ENCODE measurements around the gene ADGRG3. TPM values are rescaled to one million over a fixed set of nuclear protein-coding genes. Genes with fewer than 3 reads are reported as not detected.

Gene ADGRG3, protein sequence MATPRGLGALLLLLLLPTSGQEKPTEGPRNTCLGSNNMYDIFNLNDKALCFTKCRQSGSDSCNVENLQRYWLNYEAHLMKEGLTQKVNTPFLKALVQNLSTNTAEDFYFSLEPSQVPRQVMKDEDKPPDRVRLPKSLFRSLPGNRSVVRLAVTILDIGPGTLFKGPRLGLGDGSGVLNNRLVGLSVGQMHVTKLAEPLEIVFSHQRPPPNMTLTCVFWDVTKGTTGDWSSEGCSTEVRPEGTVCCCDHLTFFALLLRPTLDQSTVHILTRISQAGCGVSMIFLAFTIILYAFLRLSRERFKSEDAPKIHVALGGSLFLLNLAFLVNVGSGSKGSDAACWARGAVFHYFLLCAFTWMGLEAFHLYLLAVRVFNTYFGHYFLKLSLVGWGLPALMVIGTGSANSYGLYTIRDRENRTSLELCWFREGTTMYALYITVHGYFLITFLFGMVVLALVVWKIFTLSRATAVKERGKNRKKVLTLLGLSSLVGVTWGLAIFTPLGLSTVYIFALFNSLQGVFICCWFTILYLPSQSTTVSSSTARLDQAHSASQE
- under 1 TPM in 1 of 2 experiments, not detected in 1; 0.13 TPM for total RNA-seq

DNA sequence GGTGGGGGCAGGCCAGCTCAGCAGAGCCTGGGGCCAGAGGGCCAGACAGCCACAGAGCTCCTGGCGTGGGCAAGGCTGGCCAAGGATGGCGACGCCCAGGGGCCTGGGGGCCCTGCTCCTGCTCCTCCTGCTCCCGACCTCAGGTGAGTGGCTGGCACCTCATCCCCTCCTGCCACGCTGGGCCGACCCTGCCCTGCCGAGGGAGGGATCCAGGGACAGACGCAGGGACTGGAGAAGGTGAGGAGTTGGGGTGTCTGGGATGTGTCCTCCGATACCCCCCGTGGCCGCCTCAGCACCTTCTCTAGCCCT lies at the start of gene ADGRG3:
TSS of gene ADGRG3 (plus strand) at position 44 of the 309 bp plus-strand sequence. CDS start at position 86, 42 bp downstream.
- H3K36me3 Mint-ChIP-seq (ENCODE audit: low read depth): no peaks in the 10 kb centered on the region
- CTCF ChIA-PET: interaction anchor here (1.2 to 1.6 kb wide), 2 partner anchors 19 to 92 kb away, joined by 4 read pairs; no protein-coding TSS in a partner anchor
- POLR2A ChIA-PET: no interaction called here
- peaks cover 14% of the 10 kb centered on the region for H3K4me1 Mint-ChIP-seq (ENCODE audit: low read depth)
- peaks cover 11% of the 10 kb centered on the region for H3K27me3 Mint-ChIP-seq (ENCODE audit: low read depth)
- H3K27ac Mint-ChIP-seq: peak within 1 kb of the TSS; percentile 64
- ATAC-seq (no peak), DNase-seq (no peak)
- no peak within 1 kb of the TSS for H3K4me3 Mint-ChIP-seq
- no peaks in the 10 kb centered on the region for H3K9me3 Mint-ChIP-seq (ENCODE audit: insufficient read depth)

GRCh38 chr16:57619133-57619605 lies 48.9 kb upstream of the ADGRG3 start:
- Mint-ChIP-seq H3K4me1 (ENCODE audit: low read depth) (peaks cover 28% of the 10 kb centered on the region), H3K27ac (peak overlapping the region; percentile 60), H3K27me3 (ENCODE audit: low read depth) (no peaks in the 10 kb centered on the region), H3K4me3 (no peak overlapping the region), H3K36me3 (ENCODE audit: low read depth) (no peaks in the 10 kb centered on the region), H3K9me3 (ENCODE audit: insufficient read depth) (no peaks in the 10 kb centered on the region)
- ChIA-PET CTCF (interaction anchor here (1.5 kb wide), 1 partner anchor 9 kb away, joined by 3 read pairs; no protein-coding TSS in a partner anchor), POLR2A (no interaction called here)
- DNase-seq (no peak), ATAC-seq (no peak)

GRCh38 chr16:57619606-57620334 lies 48.3 kb upstream of the ADGRG3 start:
- ChIA-PET CTCF (interaction anchor here (1.5 kb wide), 1 partner anchor 10 kb away, joined by 3 read pairs; no protein-coding TSS in a partner anchor), POLR2A (interaction anchor here (0.6 kb wide), 1 partner anchor 709 kb away, joined by 3 read pairs; no protein-coding TSS in a partner anchor)
- Mint-ChIP-seq H3K36me3 (ENCODE audit: low read depth) (no peaks in the 10 kb centered on the region), H3K9me3 (ENCODE audit: insufficient read depth) (no peaks in the 10 kb centered on the region), H3K4me3 (no peak overlapping the region), H3K27ac (peak overlapping the region; percentile 30), H3K4me1 (ENCODE audit: low read depth) (peaks cover 22% of the 10 kb centered on the region), H3K27me3 (ENCODE audit: low read depth) (no peaks in the 10 kb centered on the region)
- ATAC-seq (no peak), DNase-seq (no peak)

- ChIA-PET CTCF (no interaction called here), POLR2A (interaction anchor here (0.6 kb wide), 2 partner anchors 710 to 995 kb away, joined by 3 to 4 read pairs; partner anchors contain the start of gene MT1E)
- H3K27ac Mint-ChIP-seq: no peak overlapping the region
- no peak overlapping the region for H3K4me3 Mint-ChIP-seq
- H3K4me1 Mint-ChIP-seq (ENCODE audit: low read depth): peaks cover 23% of the 10 kb centered on the region
- no peaks in the 10 kb centered on the region for H3K36me3 Mint-ChIP-seq (ENCODE audit: low read depth)
- DNase-seq (no peak), ATAC-seq (no peak)
- no peaks in the 10 kb centered on the region for H3K9me3 Mint-ChIP-seq (ENCODE audit: insufficient read depth)
- H3K27me3 Mint-ChIP-seq (ENCODE audit: low read depth): peaks cover 2% of the 10 kb centered on the region
These were observed 47.5 kb upstream of the ADGRG3 start for GRCh38 chr16:57620335-57621231.

GRCh38 chr16:57621521-57622271 lies 46.4 kb upstream of the ADGRG3 start:
- DNase-seq (no peak), ATAC-seq (no peak)
- ChIA-PET POLR2A (no interaction called here), CTCF (interaction anchor here (1.0 to 3.7 kb wide), 2 partner anchors 26 to 31 kb away, joined by 3 to 14 read pairs; no protein-coding TSS in a partner anchor)
- H3K9me3 Mint-ChIP-seq (ENCODE audit: insufficient read depth): no peaks in the 10 kb centered on the region
- H3K27ac Mint-ChIP-seq: peak overlapping the region; percentile 34
- no peaks in the 10 kb centered on the region for H3K36me3 Mint-ChIP-seq (ENCODE audit: low read depth)
- H3K4me3 Mint-ChIP-seq: no peak overlapping the region
- peaks cover 4% of the 10 kb centered on the region for H3K27me3 Mint-ChIP-seq (ENCODE audit: low read depth)
- H3K4me1 Mint-ChIP-seq (ENCODE audit: low read depth): peaks cover 24% of the 10 kb centered on the region

DNA sequence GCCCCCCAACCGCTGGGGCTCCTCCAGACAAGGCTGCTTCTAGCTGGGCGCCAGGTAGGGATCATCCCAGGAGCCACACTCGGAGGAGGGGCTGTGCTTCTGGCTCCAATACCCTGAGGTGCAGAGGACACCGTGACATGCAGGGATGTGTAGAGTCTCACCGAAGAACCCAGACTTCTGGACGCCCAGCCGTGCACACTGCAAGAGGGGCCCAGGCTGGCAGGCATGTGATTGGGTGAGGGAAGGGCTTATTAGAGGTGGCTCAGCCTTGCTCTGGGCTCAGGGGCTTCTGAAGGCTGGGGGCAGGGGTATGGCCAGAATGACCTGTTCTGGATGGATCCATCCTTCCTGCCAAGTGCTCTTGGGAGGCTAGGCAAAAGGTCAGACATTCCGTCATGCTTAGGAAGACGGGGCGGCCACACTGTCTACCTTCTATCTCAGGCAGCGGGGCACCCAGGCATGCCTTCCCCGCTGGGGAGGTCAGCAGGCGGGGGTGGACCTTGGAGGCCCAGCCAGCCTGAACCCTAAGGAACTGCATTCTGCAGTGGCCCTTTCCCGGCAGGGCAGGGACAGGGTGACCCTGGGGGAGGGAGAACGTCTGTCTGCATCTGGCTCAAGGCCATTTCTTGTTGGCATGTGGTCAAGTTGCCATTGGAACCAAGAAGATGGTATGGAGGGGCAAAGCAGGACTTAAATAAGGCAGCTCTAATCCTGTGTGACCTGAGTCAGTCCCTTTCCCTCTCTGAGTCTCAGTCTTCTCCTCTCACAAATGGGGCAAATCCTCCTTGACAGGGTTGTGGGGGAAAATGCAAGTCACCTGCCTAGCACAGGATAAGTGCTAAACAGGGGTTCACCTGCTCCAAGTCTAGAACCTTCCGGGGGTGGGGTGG lies 45.5 kb upstream of the ADGRG3 start:
- ATAC-seq (no peak), DNase-seq (no peak)
- Mint-ChIP-seq H3K27me3 (ENCODE audit: low read depth) (peaks cover 4% of the 10 kb centered on the region), H3K36me3 (ENCODE audit: low read depth) (no peaks in the 10 kb centered on the region), H3K27ac (peak overlapping the region; percentile 30), H3K9me3 (ENCODE audit: insufficient read depth) (no peaks in the 10 kb centered on the region), H3K4me1 (ENCODE audit: low read depth) (peaks cover 17% of the 10 kb centered on the region), H3K4me3 (no peak overlapping the region)
- ChIA-PET POLR2A (no interaction called here), CTCF (interaction anchor here (0.8 to 3.7 kb wide), 3 partner anchors 7 to 46 kb away, joined by 3 to 14 read pairs (median 7); no protein-coding TSS in a partner anchor)

DNA sequence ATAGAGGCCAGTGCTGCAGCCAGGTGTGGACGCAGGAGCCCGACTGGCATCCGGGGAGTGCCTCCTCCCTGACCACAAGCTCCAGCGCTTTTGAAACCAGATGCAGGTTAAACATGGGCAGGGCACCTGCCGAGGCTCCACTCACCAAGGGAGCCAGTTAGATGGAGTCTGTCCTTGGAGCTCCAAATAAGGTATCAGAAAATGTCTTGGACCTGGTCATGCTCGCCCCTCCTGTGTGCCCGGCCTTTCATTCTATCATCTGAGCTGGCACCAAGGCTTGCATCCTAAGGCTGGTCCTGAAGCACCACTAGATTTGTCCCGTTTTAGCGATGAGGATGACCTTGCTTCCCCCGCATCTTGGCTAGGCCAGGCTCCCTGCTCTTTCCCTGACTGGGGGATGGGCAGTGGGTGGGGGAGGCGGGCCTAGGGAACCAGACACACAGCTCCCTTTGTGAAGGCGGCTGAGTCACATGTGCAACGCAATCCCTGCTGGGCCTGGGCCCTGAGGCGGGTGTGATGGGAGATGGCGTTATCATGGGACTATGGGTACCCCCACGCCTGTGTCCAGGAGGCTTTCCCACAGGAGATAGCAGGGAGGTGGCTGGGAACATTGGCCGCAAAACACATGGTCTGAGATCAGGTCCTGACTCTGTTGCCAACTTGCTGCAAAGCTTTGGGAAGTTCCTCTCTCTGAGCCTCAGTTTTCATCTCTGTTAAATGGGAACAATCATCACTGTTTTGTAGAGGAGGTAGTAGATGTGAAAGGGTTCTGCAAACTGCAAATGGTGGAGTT lies 44.7 kb upstream of the ADGRG3 start:
- no peaks in the 10 kb centered on the region for H3K36me3 Mint-ChIP-seq (ENCODE audit: low read depth)
- DNase-seq (no peak), ATAC-seq (no peak)
- no peak overlapping the region for H3K4me3 Mint-ChIP-seq
- POLR2A ChIA-PET: interaction anchor here (0.6 kb wide), 1 partner anchor 103 kb away, joined by 3 read pairs; no protein-coding TSS in a partner anchor
- CTCF ChIA-PET: interaction anchor here (0.8 to 3.7 kb wide), 5 partner anchors 8 to 46 kb away, joined by 3 to 14 read pairs (median 5); no protein-coding TSS in a partner anchor
- H3K27ac Mint-ChIP-seq: no peak overlapping the region
- peaks cover 19% of the 10 kb centered on the region for H3K4me1 Mint-ChIP-seq (ENCODE audit: low read depth)
- H3K27me3 Mint-ChIP-seq (ENCODE audit: low read depth): peaks cover 4% of the 10 kb centered on the region
- H3K9me3 Mint-ChIP-seq (ENCODE audit: insufficient read depth): no peaks in the 10 kb centered on the region

- CTCF ChIA-PET: interaction anchor here (1.0 to 3.7 kb wide), 4 partner anchors 14 to 47 kb away, joined by 4 to 14 read pairs (median 6); no protein-coding TSS in a partner anchor
- Mint-ChIP-seq H3K27ac (no peak overlapping the region), H3K27me3 (ENCODE audit: low read depth) (peaks cover 10% of the 10 kb centered on the region), H3K36me3 (ENCODE audit: low read depth) (no peaks in the 10 kb centered on the region), H3K9me3 (ENCODE audit: insufficient read depth) (no peaks in the 10 kb centered on the region), H3K4me1 (ENCODE audit: low read depth) (peaks cover 23% of the 10 kb centered on the region), H3K4me3 (no peak overlapping the region)
- DNase-seq: no peak
- ATAC-seq: no peak
- POLR2A ChIA-PET: interaction anchor here (0.6 kb wide), 1 partner anchor 103 kb away, joined by 3 read pairs; no protein-coding TSS in a partner anchor
These were observed 43.9 kb upstream of the ADGRG3 start for GRCh38 chr16:57624044-57624688.
